Measurements from ENCODE around the gene UST.

DNA sequence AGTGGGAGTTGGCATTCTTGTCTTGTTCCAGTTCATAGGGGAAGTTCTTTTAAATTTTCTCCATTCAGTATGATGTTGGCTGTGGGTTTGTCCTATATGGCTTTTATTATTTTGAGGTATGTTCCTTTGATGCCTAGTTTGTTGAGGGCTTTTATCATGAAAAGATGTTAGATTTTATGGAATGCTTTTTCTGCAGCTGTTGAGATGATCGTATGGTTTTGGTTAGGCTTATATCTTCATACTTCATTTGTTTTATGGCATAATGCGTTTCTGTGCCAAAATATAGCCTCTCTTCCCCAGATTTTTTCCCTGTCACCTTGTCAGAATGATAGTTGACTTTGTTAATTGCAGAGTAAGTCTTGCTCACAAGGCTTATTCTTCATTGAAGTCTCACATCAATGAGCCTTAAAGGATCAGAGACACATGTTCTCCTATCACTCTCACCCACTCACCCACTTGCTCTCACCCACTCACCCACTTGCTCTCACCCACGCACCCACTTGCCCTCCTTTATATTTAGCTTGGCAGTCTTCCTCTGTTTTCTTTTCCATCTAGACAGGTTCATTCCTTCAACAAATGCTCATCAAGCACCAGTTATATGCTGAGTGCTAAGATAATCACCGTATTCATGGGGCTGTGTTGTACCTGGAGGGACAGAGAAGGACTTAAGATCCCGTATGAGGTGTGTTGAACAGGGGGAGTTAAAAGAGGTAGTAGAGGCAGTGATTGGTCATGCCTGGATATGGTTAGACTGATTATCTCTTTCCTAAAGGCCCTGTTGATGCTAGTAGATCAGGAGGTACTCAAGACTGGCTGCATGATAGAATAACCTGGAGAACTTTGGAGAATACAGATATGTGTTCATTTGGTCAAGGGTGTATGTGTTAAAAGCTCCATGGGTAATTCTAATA, 19.3 kb downstream of the UST start:
- no peak for TF ChIP-seq RAD21 (conservative IDR thresholded peaks at IDR 0.05)
- TF ChIP-seq, protein P1, sequence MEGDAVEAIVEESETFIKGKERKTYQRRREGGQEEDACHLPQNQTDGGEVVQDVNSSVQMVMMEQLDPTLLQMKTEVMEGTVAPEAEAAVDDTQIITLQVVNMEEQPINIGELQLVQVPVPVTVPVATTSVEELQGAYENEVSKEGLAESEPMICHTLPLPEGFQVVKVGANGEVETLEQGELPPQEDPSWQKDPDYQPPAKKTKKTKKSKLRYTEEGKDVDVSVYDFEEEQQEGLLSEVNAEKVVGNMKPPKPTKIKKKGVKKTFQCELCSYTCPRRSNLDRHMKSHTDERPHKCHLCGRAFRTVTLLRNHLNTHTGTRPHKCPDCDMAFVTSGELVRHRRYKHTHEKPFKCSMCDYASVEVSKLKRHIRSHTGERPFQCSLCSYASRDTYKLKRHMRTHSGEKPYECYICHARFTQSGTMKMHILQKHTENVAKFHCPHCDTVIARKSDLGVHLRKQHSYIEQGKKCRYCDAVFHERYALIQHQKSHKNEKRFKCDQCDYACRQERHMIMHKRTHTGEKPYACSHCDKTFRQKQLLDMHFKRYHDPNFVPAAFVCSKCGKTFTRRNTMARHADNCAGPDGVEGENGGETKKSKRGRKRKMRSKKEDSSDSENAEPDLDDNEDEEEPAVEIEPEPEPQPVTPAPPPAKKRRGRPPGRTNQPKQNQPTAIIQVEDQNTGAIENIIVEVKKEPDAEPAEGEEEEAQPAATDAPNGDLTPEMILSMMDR (IDR thresholded peaks at IDR 0.05; ENCODE audit: poor library complexity, severe bottlenecking) = no peak
